ENCODE measurements around the gene SPAG16. TPM values are rescaled to one million over a fixed set of nuclear protein-coding genes. Genes with fewer than 3 reads are reported as not detected.
"Not testable (repeated sequence)": the region's sequence is repeated elsewhere in the genome, so short reads cannot be mapped to it uniquely, and the experiment has no call there.

SPAG16 gene
- total and polyA plus RNA-seq, 3 donors from 2014 or later = 69.7 to 111 (median 80.7) TPM

GRCh38 chr2:213710164-213710563 is 425.9 kb downstream of the SPAG16 start:
- Histone ChIP-seq H3K36me3 (ENCODE audit: low read depth, missing control alignments) (no peaks in the 10 kb centered on the region), H3K4me1 (no peaks in the 10 kb centered on the region), H3K27ac (no peak overlapping the region), H3K9me3 (no peaks in the 10 kb centered on the region), H3K27me3 (no peaks in the 10 kb centered on the region), H3K4me3 (no peak overlapping the region)
- DNase-seq = no peak
- TF ChIP-seq POLR2A (IDR thresholded peaks at IDR 0.05) (no peak), CTCF (IDR thresholded peaks at IDR 0.05) (no peak)
- 92 to 95% methylated on average over 6 of the region's 6 CpGs for WGBS, 2 donors
- intact Hi-C loops (cut with DNase I; ENCODE audit: low total_unique reads) = no loop called here

GRCh38 chr2:213718411-213718810 is 434.1 kb downstream of the SPAG16 start:
- DNase-seq = not testable (repeated sequence)

GRCh38 chr2:213722565-213722964 is 438.3 kb downstream of the SPAG16 start:
- Histone ChIP-seq H3K27ac (no peak overlapping the region), H3K36me3 (ENCODE audit: low read depth, missing control alignments) (no peaks in the 10 kb centered on the region), H3K27me3 (no peaks in the 10 kb centered on the region), H3K4me3 (no peak overlapping the region), H3K4me1 (no peaks in the 10 kb centered on the region), H3K9me3 (no peaks in the 10 kb centered on the region)
- WGBS, 2 donors = 82 to 86% methylated on average over 1 of the region's 1 CpG
- intact Hi-C loops (cut with DNase I; ENCODE audit: low total_unique reads) = no loop called here
- DNase-seq = no peak
- TF ChIP-seq POLR2A (IDR thresholded peaks at IDR 0.05) (no peak), CTCF (IDR thresholded peaks at IDR 0.05) (no peak)

More at GRCh38 chr2:213718411-213718810, 434.1 kb downstream of the SPAG16 start:
- H3K27me3 ChIP-seq; H3K4me3 ChIP-seq; H3K4me1 ChIP-seq; H3K9me3 ChIP-seq; H3K27ac ChIP-seq; intact Hi-C loops (cut with DNase I; ENCODE audit: low total_unique reads); H3K36me3 ChIP-seq (ENCODE audit: low read depth, missing control alignments): not testable (repeated sequence)
- WGBS, 2 donors = 80% methylated on average over 1 of the region's 16 CpGs; no CpG with 5 or more reads in 1 of the 2 donors

- Histone ChIP-seq H3K36me3 (ENCODE audit: low read depth, missing control alignments) (no peaks in the 10 kb centered on the region), H3K4me3 (no peak overlapping the region), H3K27ac (no peak overlapping the region), H3K9me3 (no peaks in the 10 kb centered on the region), H3K4me1 (no peaks in the 10 kb centered on the region), H3K27me3 (no peaks in the 10 kb centered on the region)
- intact Hi-C loops (cut with DNase I; ENCODE audit: low total_unique reads) = no loop called here
- 64 to 81% methylated on average over 2 of the region's 2 CpGs for WGBS, 2 donors
- DNase-seq = no peak
- TF ChIP-seq POLR2A (IDR thresholded peaks at IDR 0.05) (no peak), CTCF (IDR thresholded peaks at IDR 0.05) (no peak)
These were observed 438.8 kb downstream of the SPAG16 start for GRCh38 chr2:213723041-213723560.

- H3K9me3 ChIP-seq = no peaks in the 10 kb centered on the region
- DNase-seq = no peak
- H3K4me3 ChIP-seq = no peak overlapping the region
- TF ChIP-seq POLR2A (IDR thresholded peaks at IDR 0.05) (no peak), CTCF (IDR thresholded peaks at IDR 0.05) (no peak)
- H3K4me1 ChIP-seq = no peaks in the 10 kb centered on the region
- H3K36me3 ChIP-seq (ENCODE audit: low read depth, missing control alignments) = no peaks in the 10 kb centered on the region
- no peaks in the 10 kb centered on the region for H3K27me3 ChIP-seq
- intact Hi-C loops (cut with DNase I; ENCODE audit: low total_unique reads) = no loop called here
- 47 to 63% methylated on average over 1 of the region's 1 CpG for WGBS, 2 donors
- no peak overlapping the region for H3K27ac ChIP-seq
These were observed 439.4 kb downstream of the SPAG16 start for GRCh38 chr2:213723707-213724106.

All from testis (tissue), 3 donors.